CD4-positive, alpha-beta T cell treated with Interleukin-17A for 1 hour (primary cell): ENCODE data around the gene AMMECR1L.
"Not testable (repeated sequence)": the region's sequence is repeated elsewhere in the genome, so short reads cannot be mapped to it uniquely, and the experiment has no call there.

ENCODE experiments used
- DNase-seq: peaks from one replicate; pipeline ENCODE4 v3.0.0-alpha.2; 2020

Gene AMMECR1L

DNA sequence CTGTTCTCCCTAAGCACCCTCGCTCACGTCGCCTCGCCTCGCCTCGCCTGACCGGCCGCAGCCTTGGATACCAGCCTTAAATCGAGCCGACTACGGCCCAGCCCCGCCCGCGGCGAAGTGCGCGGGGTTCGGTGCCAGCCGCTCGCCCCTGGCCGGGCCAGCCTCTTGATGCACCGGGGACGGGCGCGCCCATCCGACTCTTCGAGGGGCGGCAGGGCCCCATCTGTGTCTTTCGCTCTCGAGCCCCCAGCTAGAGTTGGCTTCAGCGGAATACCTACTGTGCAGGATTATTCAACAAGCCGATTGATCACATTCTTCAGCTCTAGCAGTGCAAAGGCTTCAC is 808 bp upstream of the AMMECR1L start:
- DNase-seq, result not testable (repeated sequence)

DNA sequence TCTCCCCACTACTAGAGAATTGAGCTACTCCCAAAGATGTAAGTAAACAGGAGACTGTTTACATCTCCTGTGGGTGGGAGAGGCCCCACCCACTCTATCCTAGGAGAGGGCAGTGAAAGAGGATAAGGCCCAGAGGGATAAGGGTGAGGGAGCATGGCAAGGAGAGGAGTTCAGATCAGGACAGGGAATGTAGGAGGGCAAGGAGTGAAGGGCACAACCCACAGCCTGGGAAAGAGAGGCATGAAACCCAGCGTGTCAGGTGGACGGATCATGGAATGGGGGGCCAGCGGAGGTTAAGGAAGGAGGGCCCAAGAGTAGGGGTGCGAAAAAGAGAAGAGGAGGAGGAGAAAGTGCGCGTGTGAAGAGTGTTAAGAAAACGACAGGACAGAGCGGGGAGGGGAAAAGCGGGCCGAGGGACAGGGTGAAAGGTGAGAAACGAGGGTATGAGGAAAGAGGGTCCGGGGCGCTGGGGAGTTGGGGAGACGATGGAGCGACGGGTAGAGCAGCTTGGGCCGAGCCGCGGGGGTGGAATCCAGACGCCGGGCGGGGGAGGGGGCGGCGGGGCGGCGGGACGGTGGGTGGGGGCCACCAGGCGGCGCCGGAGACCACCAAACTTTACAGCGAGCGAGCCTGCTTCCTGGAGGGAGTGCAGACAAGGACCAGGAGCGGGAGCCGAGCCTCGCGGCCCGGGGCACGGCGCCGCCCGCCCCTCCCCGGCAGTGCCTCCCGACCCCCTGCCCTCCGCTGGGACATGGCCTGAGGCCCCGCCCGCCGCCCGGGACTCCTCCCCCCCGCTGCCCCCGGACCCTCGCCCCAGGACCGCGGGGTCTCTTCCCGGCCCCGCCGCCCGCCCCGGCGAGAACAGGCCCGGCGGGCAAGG is 655 bp downstream of the AMMECR1L start:
- peak; percentile 47 for DNase-seq

DNA sequence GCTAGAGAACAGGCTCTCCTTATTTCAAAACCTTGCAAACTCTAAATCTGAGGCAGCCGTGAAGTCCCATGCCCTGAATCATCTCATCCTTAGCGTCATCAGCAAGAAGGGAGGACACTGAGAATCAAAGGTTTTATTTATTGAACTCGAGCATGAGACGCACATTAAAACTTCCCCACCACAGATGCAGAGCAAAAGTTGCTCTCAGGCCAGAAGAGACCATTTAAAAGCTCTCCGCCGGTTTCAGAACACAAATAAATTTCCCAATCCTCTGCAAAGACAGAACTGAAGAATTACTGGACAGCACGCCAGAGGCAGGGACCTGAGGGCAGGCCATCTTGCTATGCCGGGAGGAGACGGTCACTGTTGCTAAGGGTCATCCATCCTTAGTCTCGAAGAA is 1.3 kb downstream of the AMMECR1L start:
- no peak for DNase-seq

DNA sequence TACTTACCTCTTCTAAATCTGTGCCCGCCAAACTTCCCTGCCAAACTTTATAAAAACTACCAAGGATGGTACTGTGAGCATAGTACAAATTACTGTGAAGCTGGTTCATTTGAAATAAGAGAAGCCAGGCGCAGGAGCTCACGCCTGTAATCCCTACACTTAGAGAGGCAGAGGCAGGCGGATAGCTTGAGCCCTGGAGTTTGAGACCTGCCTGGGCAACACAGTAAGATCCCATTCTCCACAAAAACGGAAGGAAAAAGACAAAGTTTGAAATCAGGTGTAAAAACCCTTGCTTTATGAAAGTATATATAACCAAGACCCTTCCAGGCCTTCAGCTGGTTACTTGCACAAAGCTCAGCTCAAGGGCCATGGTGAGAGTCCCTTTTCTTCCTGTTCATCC is 5.9 kb downstream of the AMMECR1L start:
- DNase-seq, result no peak

DNA sequence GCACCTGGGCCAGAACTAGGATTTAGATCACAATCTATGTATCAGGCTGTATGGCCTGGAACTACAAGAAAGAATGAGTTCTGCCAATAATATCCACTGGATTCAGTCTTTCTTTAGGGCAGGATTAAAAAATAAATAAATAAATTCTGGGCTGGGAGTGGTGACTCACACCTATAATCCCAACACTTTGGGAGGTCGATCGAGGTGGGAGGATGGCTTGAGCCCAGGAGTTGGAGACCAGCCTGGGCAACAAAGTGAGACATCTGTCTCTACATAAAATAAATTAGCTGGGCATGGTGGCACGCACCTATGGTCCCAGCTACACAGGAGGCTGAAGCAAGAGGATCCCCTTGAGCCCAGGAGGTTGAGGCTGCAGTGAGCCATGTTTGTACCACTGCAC is 8.1 kb downstream of the AMMECR1L start:
- no peak for DNase-seq

DNA sequence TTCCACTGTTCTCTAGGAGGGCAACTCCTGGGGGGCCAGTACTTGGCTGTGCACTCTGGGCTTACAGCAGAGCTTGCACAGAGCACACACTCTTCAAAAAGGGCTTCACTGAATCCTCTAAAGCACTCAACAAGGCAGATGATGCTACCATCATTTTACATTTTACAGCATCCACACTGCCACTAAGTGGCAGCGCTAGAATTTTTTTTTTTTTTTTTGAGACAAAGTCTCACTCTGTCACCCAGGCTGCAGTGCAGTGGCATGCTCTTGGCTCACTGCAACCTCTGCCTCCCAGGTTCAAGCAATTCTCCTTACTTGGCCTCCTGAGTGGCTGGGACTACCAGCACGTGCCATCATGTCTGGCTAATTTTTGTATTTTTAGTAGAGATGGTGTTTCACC is 8.6 kb downstream of the AMMECR1L start:
- DNase-seq, result no peak

DNA sequence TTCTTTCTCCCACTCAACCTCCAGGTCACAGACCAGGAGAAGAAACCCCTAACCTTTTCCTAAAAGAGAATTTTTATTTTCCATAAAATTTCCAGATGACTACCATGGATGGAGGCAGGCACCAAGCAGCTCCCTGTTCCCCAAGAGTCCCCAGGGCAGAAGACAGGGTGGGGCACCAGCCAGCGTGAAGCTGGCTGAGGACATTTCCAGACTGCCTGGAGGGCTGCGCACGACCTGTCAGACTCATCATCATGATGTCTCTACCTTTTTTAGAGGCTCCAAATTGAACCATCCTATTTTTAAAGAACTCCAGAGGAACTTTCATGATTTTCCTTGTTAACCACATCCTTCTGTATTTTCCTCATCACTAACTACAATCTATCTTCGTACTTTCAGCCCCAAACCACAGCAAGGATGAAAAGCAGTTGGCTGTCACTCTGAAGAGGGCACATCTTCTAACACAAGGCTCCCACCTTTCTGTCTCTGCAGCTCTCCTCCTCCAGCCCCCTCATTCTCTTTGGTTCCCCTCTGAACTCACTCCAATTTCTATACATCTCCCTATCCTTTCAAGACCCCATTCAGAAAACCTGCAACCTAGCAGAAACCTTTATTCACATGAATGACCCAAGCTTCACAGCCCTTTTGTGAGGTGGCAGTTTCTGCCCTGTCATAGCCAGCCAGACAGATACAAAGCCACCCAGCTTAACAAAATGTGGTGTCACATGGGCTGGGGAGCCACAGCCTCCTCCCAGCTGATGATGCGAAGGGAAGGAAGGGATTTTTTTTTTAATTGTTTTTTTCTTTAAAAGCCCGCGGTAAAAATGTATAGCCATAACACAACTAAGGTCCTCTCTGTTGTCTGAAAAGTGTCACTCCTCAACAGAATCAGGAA is 11.1 kb downstream of the AMMECR1L start:
- no peak for DNase-seq

DNA sequence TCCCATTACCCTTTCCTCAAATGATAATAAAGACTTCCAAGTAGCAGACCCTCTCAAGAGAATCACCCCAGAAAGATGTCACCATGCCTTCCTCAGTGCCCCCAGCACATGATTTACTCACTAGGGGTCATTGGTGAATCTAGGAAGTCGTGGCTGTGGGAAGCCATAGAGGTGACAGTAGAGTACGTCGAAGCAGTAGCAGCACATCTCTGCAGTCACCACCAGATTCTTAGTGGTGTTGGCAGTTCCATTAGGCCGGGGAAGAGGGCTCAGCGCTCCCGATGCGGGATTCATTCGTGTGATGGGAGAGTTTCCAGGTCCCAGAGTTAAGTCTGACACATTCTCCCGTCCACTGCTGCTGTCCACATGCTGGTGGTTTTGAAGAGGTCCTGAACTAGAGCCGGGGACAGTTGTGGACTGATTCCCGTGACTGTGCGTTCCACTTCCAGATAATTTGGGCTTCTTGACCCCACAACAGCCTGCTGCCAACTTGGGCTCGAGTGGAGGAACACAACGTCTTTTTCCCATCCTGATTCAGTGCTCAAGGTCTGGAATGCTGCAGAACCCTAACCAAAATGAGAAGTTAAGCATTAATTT is 12.0 kb downstream of the AMMECR1L start:
- no peak for DNase-seq

DNA sequence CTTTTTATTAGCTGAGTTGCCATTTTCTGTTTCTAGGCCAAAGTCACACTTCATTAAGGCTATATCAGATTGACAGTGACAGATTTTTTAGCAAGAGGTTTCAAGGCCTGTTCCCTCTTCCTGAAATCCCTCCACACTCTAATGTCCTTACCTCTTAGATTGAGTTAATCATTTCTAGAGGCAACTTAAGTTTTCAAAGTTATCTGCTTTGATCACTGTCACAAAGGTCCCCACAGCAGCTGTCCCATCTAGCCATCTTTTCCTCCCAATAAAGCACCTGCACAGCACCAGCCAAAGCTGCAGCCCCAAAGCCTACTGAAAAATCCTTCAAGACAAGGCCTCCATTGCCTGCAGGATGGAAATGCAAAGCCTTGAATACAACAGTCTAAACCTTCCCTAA is 13.4 kb downstream of the AMMECR1L start:
- no peak for DNase-seq

DNA sequence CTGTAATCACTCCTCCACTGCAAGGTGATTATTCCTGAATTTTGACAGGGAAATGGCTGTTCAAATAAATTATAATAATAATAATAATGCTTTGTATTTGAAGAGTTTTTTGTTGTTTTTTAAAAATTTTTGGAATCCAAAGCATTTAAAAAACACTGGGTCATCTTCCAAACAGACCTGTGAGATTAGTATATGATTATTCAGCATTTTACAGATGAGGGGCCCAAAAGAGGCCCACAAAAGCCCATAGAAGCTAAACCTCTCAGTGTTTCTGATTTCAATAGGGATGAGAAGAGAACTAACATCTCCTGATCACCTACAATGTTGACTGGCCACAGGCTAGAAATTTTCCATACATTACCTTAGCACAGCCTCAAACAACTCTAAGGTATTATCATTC is 19.8 kb downstream of the AMMECR1L start:
- DNase-seq, result no peak

DNA sequence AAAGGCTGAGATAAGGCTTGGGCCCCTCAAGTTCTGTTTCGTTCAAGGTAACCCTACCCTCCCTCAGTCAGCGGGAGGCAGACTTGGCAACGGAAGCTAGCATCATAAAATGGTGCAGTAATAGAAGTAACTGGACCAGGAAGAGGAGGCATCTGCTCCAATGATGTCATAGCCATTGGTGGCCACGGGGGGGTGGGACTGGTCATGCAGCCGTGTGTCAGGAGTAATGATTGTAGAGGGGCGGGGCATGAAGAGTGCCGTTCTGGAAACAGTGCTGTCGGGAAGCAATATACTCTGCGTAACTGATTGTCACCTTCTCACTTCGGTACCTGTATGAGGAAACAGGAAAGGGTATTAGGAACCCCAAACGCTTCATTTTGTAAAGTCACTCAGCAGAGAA is 20.9 kb downstream of the AMMECR1L start:
- no peak for DNase-seq

DNA sequence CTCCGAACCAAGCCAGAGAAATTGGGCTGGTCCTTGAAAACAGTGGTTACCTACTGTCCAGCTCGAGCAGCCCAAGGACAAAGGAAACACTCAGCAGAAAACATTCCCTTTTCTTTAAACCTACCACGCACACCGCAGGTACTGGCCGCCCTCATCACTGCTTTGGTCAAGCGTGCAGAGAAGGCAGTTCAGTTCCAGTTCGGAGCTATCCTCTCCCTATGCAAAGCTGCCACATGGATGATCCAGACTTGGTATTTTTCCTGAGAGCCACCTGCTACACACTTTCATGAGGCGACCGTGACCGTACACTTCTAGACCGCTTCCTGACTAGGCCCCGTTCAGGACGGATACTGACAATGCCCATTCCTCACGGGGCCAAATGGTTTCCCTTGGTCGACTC is 23.5 kb downstream of the AMMECR1L start:
- no peak for DNase-seq

DNA sequence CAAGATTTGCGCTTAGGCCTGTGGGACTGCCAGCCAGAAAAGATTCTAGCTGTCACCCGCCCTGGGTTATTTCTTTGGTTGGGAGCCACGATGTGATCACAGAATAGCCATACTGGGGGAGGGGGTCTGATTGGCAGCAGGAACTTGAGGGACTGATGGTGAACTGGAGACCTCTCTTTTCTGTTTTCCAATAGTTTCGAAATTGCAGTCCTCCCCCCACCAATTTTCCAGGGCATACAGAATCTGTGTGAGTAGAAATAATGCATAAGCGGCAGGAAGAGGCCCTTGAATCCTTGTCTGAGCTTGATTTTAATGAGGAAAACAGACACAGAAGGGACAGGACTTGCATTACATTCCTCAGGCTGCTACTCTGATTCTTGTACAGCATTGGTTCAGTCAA is 25.6 kb downstream of the AMMECR1L start:
- no peak for DNase-seq

DNA sequence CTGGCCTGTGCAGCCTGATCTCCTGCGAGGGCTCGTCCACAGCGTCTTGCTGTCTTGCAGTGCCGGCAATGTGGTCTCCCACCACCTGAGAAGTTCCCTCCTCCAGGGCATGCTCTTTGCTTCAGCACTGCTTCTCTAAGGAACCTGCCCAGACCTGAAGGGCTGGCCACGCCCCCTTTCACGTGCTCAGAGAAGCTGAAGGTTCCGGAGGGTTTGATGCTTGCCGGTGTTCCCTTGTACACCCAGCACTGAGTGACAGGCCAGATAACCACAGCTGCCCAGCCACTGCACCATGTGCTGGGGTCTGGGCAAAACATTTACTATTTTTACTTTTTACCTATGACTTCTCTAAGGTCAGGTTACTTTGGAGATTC is 26.1 kb downstream of the AMMECR1L start:
- peak; percentile 77 for DNase-seq

DNA sequence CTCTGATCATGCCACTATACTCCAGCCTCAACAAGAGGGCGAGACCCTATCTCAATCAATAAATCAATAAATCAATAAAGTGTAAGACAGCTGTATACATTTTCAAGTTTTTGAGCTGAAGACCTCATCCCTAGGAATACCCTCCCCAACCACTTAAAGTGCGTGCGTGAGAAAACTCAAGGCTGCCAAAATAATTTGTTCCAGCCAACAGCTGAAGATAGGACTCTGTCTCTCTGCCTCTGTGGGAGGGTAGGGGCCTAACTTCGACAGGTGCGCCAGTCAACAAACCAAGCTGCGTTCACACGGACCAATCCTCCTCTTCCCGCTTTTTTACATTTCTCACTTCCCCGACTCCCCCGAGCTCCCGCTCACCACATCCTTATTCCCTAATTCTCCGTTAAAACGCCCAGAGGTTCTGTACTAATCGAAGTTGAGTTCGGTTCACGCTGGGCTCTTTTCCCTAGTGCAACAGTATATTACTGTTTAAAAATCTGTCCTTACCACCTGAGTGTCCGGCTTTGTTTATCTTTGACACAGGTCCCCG is 28.4 kb downstream of the AMMECR1L start:
- no peak for DNase-seq

DNA sequence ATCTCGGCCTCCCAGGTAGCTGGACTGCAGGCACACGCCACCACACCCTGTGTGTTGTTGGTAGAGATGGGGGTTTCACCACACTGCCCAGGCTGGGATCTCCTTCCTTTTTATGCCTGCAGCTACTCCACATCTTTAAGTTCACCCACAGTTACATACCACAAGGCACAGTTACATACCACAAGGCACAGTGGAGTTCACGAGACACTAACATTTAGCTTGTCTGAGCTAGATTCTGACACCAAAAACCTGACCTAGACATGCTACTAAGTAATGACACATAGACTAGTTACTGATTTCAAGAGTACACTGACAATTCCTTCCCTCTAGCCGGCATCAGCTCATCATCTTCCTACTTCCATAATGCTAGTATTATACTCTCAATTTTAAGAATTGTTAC is 32.1 kb downstream of the AMMECR1L start:
- DNase-seq, result no peak

DNA sequence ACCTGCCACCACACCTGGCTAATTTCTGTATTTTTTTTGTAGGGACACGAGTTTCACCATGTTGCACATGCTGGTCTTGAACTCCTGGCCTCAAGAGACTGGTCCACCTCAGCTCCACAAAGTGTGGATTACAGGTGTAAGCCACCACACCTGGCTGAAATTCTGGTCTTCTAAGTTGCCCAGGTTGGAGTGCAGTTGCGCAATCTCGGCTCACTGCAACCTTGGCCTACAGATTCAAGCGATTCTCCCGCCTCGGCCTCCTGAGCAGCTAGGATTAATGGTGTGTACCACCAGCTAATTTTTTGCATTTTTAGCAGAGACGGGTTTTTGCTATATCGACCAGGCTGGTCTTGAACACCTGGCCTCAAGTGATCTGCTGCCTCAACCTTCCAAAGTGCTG is 33.4 kb downstream of the AMMECR1L start:
- no peak for DNase-seq

DNA sequence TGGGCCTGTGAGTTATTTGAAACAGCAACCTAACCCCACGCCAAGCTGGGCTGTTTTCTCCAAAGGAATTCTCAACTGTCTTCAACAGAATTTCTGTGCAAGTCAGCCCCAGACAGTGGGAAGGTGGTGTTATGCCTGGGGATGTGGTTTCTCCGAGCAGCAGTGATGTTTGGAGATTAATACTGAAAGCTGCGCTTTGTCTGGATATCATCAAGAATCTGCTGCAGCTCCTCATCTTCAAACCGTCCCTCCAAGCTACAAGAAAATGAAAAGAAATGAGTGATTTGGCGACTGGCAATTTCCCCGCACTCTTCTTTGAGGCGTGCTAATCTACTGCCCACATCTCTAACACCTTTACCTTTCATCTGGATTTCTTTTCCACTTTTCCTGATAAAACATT is 37.8 kb downstream of the AMMECR1L start:
- no peak for DNase-seq

DNA sequence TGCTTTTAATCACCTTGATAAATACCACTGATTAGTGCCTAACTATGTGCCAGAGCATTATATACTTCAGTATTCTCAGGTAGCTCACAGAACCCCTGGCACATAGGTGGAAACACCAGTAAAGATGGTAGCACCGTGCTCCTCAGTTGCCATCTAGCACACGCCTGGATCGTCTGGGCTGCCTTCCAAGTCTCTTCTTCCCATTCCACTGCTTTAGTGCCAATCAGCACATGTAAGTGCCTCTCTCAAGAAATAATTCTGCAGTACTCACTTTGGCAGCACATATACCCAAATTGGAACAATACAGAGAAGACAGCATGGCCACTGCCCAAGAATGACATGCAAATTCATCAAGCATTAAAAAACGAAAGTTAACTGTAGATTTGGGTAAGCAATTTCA is 40.8 kb downstream of the AMMECR1L start:
- no peak for DNase-seq

DNA sequence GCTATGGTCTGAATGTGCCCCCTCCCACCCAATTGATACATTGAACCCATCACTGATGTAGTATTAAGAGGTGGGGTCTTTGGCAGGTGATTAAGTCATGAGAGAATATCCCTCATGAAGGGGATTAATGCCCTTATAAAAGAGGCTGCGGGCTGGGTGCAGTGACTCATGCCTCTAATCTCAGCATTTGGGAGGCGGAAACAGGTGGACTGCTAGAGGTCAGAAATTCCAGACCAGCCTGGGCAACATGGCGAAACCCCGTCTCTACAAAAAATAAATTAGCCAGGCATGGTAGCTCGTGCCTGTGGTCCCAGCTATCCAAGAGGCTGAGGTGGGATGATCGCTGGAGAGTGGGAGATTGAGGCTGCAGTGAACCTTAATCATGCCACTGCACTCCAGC is 42.1 kb downstream of the AMMECR1L start:
- no peak for DNase-seq

DNA sequence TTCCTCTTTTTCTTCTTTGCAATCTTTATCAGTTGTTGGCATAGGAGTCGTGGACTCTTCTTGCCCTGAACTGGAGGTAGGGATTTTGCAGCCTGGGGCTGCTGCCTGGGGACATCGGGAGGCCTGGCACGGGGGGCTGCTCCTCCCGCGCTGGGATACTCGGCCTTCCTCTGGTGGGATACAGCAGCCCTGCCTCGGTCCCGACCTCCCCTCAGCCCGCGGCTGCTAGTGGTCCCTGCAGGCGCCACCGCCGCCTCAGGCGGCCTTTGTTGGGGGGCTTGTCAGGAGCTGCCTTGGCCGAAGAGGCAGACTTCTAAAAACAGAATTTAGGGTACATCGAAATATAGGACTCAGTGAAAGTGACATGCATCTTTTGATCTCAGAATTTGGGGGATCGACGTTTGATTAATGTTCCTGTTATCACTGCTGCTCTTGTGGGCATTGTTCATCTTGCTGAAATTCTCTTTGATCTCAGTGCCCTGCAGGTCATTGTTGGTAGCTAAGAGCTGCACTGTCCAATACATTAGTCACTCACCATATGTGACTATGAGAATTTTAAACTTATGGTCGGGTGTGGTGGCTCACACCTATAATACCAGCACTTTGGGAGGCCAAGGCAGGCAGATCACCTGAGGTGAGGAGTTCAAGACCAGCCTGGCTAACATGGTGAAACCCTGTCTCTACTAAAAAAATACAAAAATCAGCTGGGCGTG is 44.1 kb downstream of the AMMECR1L start:
- no peak for DNase-seq

DNA sequence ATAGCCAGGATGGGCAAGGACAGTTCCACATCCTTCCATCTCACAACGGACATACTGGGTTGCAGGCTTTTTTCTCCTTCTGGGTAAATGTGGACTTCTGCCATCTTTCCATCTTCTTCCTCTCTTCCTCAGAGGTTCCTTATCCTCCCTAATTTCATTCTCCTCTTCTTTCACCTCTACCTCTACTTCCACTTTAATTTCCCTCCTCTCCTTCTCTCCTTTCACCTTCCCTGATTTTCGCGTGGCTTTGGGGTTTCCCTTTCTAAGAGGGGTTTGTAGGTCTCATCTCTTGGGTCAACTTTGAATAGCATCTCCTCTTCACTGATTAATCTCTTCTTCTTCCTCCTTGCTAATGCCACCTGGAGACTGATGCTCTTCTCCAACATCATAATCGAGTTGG is 44.9 kb downstream of the AMMECR1L start:
- DNase-seq, result no peak

DNA sequence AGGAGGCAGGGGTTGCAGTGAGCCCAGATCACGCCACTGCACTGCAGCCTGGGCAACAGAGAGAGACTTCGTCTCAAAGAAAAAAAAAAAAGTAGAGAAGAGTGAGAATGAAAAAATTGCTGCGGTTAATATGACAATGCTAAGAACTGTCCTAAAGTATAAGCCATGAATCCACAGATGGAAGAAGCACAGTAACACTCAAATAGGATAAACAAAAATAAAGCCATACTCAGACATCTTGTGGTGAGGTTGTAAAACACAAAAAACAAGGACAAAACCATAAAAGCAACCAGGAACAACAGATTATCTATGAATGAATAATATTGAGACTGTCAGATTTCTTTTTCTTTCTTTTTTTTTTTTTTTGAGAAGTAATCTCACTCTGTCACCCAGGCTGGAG is 50.8 kb downstream of the AMMECR1L start:
- no peak for DNase-seq
